NCI-H1436 (cell line): ENCODE measurements around the gene PFKFB2.
"Not testable (repeated sequence)": the region's sequence is repeated elsewhere in the genome, so short reads cannot be mapped to it uniquely, and the experiment has no call there.

Experiments used
- DNase-seq: peaks from one replicate; lab custom pipeline; 2025; lab: John Stamatoyannopoulos, UW

The PFKFB2 gene

DNA sequence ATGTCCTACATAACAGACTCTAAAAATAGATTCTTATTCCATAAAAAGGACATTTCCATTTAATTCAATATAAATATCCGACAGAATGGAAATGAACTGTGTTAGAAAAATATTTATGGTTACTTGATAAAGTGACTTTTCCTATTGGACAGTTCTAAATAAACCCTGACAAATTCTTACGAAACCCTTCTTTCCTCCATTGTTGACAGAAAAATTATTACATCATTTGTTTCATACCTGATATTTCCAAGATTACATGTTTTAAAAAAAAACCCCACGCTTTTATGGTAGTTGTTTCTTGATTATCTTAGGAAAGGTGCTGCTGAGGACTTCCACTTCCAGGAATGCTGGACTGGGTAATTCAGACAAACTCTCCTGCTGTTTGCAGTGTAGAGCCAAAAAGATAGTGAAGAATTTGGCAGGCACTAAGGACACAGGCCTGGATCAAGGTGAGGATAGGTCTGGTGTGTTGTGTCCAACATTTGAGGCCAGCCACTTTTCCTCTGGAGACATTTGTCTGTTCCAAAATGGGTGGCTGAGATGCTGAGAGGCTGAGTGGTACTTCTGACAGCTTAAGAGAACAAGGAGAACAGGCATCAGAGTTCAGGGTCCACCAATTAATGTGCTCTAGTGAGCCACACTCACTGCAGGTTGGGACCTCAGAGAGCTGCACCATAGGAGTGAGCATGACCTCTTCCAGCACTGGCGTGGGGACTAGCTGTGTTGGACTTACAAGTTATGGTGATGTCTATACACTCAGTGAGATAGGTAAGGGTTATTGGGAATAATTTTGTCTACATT is 13.5 kb upstream of the PFKFB2 start:
- no peak for DNase-seq

DNA sequence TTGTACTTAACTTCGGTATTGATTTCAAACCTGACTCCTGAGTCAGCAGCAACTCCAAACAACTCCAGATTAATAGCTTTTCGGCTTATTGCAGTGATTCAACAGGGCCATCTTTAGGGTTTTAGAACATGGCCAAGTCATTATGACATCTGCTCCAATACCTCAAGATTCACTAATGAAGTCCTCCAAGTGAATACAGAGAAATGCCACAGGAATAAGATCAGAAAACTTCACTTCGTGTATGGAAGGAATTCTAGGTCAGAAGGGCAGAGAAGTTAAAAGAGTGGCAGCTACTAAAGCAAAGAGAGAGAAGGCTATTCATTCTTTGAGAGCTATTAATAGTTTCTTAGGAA is 12.9 kb upstream of the PFKFB2 start:
- DNase-seq: no peak

DNA sequence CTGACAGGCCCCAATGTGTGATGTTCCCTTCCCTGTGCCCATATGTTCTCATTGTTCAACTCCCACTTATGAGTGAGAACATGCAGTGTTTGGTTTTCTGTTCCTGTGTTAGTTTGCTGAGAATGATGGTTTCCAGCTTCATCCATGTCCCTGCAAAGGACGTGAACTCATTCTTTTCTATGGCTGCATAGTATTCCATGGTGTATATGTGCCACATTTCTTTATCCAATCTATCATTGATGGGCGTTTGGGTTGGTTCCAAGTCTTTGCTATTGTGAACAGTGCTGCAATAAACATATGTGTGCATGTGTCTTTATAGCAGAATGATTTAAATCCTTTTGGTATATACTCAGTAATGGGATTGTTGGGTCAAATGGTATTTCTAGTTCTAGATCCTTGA is 11.7 kb upstream of the PFKFB2 start:
- not testable (repeated sequence) for DNase-seq

DNA sequence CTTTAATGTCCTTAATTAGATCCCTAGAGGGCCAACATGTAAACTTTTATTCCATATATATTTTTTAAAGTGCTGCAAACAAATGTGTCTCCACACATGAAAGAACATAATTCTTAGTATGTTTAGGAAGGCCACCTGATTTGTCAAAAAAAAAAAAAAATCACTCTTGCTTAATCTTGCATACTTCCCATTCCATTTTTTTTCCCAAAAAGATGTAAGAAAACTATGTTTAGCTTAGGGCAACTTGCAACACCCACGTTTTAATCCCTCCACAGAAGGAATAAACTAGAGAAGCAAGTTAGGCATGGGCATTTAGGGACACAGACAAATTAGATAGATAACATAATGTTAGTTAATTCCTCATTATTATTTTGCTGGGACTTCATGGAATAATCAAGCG is 7.6 kb upstream of the PFKFB2 start:
- DNase-seq: no peak

DNA sequence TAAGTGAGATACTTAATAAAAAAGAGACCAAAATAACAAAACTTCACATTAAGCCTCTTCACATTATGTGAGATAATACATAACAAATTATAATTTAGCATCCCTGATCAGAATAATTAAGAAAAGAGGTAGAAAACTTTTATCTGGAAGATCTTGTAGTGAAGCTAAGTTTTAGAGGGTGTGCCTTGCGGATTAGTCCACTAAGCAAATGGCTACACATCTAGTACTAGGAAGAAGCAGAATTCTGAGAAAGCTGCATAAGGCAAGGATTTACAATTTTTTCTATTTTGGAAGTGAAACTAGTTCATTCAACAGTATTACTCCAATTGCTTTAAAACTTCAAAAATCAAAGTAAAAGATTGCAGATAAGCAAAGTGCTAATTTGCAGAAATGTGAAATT is 5.6 kb upstream of the PFKFB2 start:
- DNase-seq: no peak

DNA sequence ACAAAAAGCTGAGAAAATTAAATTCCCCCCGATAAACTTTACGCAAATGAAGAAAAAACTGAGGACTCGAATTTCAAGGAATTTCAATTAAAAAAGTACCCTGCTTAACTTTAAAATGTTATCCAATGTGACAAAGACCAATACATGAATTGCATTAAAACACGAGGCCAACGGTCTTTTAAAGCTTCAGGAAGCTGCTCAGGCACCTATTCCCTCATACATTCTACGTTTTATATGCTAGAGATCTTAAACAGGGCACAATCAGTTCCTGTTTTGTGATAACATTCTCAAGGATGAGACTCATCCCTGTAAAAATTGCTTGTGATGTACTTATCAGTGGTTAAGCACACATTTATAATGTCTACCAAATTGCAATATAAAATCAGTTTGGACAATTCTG is 5.0 kb upstream of the PFKFB2 start:
- DNase-seq: no peak

DNA sequence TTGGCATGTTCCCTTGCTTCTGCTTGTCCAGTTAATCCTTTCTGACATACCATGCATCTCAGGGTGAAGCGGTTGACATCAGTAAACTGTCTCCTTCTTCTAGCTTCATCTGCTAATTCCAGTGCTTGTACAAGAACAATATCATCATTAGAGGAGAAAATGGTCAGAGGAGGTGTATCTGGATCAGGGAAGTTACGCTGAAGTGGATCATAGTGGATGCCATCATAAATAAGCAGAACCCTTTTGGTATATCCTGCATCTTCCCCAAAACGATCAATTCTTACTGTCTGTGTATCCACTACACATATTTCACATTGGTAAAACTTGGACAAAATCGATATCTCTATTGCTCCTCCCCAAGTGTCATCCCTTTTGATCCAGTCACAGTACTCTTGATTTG is 4.0 kb upstream of the PFKFB2 start:
- no peak for DNase-seq

DNA sequence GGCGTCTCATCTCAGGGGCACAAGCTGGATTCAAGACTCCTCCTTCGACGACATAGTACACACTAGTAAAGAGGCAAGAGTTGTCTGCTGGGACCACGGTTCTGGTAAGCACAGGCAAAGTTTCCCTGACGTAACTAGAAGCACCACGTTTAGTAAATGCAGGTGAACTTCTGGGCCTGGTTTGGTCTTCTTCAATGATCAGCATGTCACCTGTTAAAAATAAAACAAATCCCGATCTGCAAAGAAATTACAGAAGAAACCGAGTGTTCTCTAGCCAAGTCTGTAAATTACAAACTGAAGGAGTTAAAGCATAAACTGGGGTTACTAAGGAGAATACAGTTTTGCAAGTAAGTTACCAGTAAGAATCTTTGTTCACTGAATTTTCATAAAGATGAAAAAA is 3.6 kb upstream of the PFKFB2 start:
- no peak for DNase-seq

DNA sequence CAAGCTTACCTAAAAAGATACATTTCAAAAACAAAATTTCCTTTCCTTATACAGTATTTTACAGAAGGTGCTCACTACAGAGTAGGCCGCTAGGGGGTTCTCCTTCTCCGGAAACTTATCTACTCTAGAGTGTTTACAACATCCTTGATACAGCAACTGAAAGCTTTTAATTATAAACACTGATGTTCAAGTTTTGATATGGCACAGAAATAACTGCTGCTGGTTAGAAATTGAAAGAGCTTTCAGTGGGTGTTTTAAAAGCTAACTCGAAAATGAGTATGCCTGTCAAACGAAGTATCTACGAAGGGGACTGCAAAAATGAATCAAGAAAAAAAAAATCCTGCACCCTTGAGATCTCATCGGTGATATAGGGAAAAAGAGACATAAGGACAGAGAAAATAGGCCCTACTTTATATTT is 3.1 kb upstream of the PFKFB2 start:
- DNase-seq: peak; percentile 42

DNA sequence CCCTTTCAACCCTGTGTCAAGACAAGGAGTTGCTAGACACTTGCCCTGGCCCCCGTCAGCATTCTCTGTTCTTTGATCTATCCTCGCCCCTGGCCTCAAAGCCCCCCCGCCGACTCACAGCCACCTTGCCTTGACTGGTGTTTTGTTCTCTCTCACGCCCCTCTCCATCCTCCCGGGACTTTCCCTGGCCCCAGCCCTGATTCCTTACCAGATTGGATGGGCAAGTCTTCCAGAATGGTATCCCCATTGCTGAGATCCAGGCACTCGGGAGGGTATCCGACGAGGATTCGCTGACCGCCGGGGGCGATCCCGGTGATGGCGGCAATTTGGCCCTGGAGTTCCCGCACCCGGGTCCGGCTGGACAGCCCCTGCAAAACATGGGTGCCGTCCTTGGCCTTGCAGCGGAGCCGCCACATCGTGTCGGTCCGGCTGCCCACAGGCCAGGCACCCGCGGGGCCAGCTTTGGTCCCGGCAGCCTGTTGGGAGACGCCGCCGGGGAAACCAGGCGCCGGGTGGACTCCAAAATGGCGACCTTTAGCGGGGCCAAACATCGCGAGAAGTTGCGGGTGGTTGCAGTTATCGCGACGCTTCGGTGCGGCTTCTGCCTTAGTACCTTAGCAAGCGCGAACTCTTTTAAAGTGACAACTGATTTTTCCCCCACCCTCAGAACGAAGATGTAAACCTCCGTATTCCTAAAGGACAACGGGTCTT is 2.4 kb upstream of the PFKFB2 start:
- DNase-seq: peak; percentile 95

DNA sequence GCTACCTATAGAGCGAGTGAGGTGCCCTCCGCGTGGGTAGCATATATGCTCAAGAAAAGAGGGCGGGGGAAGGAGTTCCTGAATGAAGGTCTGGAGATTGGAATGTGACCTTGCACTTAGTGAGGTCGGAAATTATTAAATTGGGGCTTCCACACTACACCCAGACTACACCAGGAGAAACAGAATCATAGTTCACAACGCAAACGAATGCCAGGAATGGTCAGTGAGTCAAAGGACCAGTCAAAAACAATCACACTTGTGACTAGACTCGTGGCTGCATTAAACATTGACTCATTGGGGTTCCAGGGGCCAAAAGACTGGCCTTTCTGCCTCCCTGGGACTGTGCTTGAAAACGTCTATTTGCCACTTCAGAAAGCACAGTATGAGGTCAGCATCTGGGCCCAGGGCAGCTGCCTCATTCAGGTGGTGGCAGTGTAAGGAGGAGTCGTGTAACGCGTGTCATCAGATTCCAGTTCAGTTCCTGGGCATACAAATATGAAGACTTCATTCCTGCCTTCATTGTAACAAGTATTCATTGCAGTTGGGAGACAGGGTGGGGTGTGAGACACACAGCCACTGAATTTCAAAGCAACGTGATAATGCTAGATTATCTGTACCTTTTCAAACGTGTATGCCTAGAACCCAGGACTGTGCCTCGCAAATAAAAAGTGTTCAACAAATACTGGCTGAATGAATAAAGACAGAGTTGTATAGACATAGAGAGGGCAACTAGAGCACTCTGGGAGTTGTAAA is 1.7 kb upstream of the PFKFB2 start, which contains the start of gene YOD1:
Gene YOD1, minus strand, starts transcription at position 18 of the 753 bp plus-strand sequence. CDS start 178 bp downstream, outside the sequence.
- DNase-seq: peak; percentile 16

DNA sequence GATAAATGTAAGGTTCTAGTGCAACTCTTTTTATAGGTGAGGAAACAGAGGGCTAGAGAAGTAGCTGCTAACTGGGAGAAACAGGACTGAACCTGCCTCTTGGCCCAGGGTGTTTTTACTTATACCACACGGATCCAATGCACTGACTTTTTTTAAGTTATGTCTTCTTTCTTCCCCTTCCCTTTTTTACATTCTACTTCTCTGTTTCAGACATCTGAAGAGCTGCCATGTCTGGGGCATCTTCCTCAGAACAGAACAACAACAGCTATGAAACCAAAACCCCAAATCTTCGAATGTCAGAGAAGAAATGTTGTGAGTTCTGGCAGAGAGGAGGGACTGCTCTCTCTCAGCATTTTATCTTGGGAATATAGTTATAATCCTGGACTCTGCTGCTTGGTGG is 1.4 kb downstream of the PFKFB2 start:
- no peak for DNase-seq

DNA sequence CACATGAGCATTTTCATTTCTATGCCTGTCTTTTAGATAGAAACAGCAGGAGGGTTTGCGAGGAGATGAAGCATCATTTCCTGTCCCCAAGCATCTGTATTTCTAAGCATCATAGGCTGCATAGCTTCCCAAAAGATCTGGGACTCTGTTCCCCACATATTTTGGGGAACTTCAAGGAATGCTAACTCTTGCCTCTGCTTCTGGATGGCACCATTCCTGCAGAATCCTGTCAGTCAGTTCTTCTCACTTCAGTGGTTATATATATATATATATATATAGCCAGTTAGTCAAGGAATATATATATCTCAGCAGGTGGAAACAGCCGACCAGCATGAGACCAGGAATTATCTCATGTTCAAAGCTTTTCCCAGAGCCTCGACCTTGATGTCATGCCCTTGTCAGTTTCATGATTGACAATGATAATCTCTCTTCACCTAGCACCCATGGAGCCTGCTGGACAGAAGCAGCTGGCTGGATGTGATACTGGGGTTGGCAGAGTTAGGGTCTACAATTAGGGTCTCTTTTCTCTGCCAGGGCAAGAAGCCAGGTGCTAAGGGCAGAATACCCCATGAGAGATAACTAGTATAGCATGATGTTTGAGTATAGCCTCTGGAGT is 2.4 kb downstream of the PFKFB2 start:
- no peak for DNase-seq

DNA sequence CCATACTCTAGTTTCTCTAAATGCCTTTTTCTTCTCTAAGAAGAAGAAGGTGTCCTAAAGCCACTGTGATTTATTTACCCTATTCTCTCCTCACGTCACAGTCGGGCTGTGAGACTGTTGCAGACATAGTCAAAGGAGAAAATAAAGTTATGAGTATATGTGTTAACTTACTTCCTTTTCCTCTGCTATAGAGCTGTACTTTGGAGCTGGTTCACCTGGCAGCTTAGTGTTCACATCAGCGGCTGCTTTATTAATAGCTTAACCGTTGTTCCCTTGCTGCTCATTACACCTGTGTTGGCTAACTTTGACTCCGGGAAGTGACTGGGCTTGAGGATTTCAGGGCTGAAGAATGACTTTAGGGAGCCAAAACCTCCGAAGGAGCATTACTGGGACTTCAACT is 3.6 kb downstream of the PFKFB2 start:
- DNase-seq: no peak

DNA sequence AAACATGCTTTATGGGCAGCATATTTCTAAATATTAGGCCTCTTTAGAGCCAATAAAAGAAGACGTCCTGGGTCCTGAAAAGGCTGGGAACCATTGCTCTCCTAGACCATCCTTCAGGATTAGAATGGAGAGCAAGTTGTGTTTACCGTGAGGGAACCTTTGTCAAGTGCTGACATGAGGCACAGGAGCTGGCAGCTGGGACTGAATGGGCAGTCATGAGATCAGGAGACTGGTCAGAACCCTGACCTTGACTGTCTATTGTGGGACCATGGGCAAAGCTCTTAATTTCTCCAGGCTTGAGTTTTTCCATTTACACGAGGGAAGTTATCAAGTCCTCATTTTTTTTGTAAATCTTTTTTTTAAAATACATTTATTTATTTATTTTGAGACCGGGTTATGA is 5.2 kb downstream of the PFKFB2 start:
- DNase-seq: no peak

DNA sequence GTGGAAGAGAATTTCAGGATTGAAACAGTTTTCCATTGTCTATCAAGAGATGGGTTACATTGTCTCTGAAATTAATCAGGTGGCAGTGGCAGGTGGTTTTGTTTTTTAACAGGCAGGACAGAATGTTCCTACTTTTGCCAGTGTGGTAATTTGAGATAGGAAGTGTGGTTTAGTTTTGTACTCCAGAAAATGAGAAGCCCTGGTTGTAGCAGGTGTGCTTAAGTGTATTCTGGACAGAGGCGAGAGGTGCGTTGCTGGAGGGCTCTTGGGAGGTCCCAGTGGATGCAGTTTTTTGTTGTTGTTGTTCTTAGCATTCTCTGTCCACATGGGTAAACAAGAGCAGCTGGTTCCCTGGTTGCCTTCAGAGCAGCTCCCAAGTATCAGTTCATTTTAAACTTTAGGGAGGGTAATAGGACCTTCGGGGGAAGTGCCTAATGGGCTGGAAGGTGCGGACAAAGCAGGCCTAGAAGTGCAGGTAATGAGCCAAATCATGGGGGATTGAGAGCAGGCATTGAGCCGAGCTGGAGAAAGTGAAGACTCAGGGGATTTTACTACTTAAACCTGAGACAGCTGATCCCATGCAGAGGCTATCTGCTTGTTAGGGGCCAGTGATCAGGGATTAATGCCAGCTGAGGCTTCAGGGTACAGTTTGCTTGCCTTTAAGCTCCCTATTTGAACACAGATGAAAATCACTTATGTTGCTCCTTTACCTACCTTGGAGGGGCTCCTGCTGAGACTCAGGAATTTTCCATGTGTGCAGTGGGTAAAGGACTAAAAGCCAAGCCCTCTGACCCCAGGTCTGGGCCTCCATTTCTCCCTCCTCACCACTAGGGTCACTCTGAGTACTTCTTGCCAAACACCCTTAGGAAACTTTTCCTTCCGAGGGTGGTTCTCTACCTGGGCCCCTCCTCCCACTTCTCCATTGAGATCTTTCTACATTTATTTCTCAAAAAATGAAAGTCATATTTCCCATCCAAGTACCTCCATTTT is 6.1 kb downstream of the PFKFB2 start:
- peak; percentile 86 for DNase-seq

DNA sequence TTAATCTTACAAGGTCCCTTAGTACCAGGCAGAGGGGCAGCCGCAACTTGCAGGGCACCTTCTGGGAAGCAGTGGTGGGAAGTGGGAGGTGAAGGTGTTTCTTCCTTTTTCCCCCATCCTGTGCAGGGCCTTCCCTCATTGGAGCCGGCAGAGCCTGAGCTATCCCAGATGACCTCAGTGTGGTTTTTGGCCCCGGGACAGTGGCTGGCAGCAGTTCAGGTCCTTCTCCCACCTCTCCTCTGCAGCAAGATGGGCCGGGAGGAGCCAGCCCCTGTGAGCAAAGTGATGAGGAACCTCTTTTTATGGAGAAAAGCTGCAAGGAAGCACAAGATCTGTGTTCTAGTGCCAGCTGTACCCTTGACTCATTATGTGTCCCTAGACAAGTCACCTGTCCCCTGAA is 6.8 kb downstream of the PFKFB2 start:
- DNase-seq: no peak

DNA sequence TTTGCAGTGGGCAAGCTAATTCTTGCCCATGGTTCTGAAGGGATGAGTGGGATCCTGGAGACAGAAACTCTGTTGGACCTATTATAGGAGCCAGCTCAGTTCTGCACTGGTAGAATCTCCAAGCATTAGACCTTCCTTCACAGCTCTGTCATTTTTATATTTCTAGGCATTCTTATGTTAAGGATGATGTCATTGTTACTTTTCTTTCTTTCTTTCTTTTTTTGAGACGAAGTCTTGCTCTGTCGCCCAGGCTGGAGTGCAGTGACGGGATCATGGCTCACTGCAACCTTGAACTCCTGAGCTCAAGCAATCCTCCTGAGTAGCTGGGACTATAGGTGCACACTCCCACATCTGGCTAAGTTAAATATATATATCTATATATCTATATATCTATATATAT is 7.5 kb downstream of the PFKFB2 start:
- DNase-seq: no peak

DNA sequence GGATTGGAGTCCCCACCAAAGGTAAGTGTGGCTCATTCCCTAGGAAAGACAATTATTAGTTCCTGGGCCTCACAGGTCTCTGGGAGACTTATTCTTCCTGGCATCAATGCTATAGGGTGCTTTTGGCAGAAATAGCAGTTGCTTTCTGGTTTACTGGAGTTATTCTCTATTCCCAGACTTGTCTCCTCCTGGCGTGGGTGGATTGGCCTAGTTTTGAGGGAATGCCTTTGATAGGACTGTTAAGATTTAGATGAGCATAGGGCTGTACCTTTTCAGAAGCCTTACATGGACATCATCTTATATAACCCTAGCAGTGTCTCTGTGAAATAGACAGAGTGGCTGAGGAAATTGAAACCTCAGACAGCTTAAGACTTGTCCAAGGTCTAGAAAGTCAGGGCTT is 9.0 kb downstream of the PFKFB2 start:
- DNase-seq: no peak

DNA sequence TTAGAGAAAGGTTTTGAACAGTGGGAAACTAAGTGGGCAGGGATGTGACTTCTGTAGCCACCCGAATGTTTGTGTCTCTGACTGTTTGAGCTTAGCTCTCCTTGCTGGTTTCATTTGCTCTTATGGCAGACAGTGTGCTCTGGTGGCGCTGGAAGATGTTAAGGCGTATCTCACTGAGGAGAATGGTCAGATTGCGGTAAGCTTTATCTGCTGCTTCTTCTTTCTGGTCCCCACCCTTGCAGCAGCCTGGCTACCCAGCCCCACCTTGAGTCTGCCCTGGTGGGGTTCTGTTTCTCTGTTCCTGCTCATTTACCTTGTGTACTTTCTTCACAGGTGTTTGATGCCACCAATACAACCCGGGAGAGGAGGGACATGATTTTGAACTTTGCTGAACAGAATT is 9.9 kb downstream of the PFKFB2 start:
- DNase-seq: no peak

DNA sequence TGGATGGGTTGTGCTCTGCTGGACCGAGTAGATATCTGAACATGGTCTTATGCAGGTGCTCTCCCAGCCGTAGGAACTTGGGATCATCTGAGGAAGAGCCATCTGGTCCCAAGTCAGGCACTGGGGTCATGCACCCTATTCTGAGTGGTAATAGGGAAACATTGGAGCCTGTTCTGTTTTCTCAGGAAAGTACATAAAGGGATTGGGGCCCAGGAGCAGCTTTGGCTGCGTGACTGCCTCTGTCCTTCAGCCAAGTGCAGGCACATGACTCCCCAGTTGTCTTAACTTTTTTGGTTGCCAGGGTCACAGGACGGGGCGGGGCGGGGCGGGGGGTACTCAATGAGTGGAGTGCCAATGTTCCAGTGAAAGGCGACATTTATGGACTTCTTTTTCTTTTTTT is 11.5 kb downstream of the PFKFB2 start:
- no peak for DNase-seq
